Cardiac muscle cell (in vitro differentiated cells and primary cell): ENCODE results near the gene C1QL4. TPM values are rescaled to one million over a fixed set of nuclear protein-coding genes. Genes with fewer than 3 reads are reported as not detected.
"Not testable (repeated sequence)": the region's sequence is repeated elsewhere in the genome, so short reads cannot be mapped to it uniquely, and the experiment has no call there.

Experiments used
- DNase-seq, 2 donors: peaks; one replicate each; pipeline versions ENCODE4 v3.0.0 to v3.0.0-alpha.2; 2010 to 2017; ENCODE audit warnings: low read depth in 1 of 2, low spot score in 1 of 2
- H3K27ac ChIP-seq: fragments of 200-600 bp; sonication (generic); 2 replicates; pipeline ENCODE4 v1.5.1; 2016
- H3K27me3 ChIP-seq: fragments of 200-600 bp; sonication (generic); 2 replicates; pipeline ENCODE4 v1.6.0; 2016; ENCODE audit warnings: control low read depth
- H3K36me3 ChIP-seq: fragments of 200-600 bp; sonication (generic); 2 replicates; pipeline ENCODE4 v1.5.1; 2016; ENCODE audit warnings: control low read depth
- H3K4me1 ChIP-seq: fragments of 200-600 bp; sonication (generic); 2 replicates; pipeline ENCODE4 v1.8.1; 2017; ENCODE audit warnings: low read depth, mild to moderate bottlenecking, mixed run types
- H3K4me3 ChIP-seq: fragments of 200-600 bp; sonication (generic); 2 replicates; pipeline ENCODE4 v1.5.1; 2016; ENCODE audit warnings: mild to moderate bottlenecking
- H3K9me3 ChIP-seq: fragments of 200-600 bp; sonication (generic); 2 replicates; pipeline ENCODE4 v1.5.1; 2017; ENCODE audit warnings: low read depth, mild to moderate bottlenecking, control low read depth
- polyA plus RNA-seq: library from polyadenylated mRNA; unstranded; fragments of >200 nt; fragmentation: Nextera tagmentation; extraction: Ambion mirVana; gene quantifications from 2 replicates; pipeline ENCODE4 v1.2.1, GENCODE V29; 2016
- total RNA-seq: library from RNA; depleted of rRNA; stranded (reverse); fragments of >200 nt; gene quantifications from 2 replicates; pipeline ENCODE4 v1.2.3, GENCODE V29; 2016
- TF ChIP-seq, protein P1 (sequence below): IDR thresholded peaks from 2 replicates; pipeline ENCODE4 v1.5.1; 2012; ENCODE audit warnings: low read depth, mild to moderate bottlenecking, low read length

Gene C1QL4
- total and polyA plus RNA-seq, 2 experiments from 2014 or later, result not detected

DNA sequence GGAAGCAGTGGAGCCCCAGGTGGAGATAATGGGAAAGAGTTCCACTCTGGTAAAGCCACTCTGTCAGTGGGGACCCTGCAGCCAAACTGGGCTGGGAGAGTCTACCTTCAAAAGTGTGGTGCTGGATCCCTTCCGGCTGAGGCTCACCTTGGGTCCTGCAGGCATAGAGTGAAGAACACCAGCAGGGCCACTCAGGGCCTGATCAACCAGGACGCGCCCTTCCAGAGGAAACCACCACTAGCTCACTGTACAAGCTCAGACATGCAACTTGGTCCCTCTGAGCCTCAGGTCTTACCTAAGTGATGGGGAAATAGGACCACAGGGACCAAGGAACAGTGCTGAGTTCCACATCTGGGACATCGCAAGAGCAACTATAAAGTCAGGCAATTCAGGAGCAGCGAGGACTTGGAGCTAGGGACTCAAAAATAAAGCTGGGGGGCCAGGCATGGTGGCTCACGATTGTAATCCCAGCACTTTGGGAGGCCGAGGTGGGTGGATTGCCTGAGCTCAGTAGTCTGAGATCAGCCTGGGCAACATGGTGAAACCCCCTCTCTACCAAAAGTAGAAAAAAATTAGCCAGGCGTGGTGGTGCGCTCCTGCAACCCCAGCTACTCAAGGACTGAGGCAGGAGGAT lies 47.9 kb downstream of the C1QL4 start:
- TF ChIP-seq, protein P1, sequence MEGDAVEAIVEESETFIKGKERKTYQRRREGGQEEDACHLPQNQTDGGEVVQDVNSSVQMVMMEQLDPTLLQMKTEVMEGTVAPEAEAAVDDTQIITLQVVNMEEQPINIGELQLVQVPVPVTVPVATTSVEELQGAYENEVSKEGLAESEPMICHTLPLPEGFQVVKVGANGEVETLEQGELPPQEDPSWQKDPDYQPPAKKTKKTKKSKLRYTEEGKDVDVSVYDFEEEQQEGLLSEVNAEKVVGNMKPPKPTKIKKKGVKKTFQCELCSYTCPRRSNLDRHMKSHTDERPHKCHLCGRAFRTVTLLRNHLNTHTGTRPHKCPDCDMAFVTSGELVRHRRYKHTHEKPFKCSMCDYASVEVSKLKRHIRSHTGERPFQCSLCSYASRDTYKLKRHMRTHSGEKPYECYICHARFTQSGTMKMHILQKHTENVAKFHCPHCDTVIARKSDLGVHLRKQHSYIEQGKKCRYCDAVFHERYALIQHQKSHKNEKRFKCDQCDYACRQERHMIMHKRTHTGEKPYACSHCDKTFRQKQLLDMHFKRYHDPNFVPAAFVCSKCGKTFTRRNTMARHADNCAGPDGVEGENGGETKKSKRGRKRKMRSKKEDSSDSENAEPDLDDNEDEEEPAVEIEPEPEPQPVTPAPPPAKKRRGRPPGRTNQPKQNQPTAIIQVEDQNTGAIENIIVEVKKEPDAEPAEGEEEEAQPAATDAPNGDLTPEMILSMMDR, result no peak
- Histone ChIP-seq H3K27me3 (peaks cover 54% of the 10 kb centered on the region), H3K27ac (no peak overlapping the region), H3K9me3 (no peaks in the 10 kb centered on the region), H3K4me3 (no peak overlapping the region), H3K4me1 (no peaks in the 10 kb centered on the region), H3K36me3 (no peaks in the 10 kb centered on the region)
- DNase-seq, result no peak

DNA sequence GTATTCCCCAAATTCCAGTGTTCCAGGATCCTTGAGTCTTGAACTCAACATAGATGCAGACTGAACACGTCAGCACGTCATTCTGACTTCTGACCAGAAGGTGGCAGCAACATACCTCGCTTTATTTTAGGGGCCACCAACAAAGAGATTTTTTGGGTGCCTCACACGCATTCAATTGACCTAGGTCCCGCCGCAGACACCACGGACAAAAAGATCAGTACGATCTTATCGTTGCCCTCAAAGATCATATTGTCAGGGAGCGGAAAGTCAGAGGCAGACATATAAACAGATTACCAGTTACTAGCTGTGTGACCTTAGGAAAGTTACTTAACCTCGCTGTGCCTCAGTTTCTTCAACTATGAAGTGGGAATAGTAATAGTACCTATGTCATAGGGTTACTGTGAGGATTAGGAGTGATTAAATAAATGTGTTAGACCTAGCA lies 48.6 kb downstream of the C1QL4 start:
- no peaks in the 10 kb centered on the region for H3K36me3 ChIP-seq

DNA sequence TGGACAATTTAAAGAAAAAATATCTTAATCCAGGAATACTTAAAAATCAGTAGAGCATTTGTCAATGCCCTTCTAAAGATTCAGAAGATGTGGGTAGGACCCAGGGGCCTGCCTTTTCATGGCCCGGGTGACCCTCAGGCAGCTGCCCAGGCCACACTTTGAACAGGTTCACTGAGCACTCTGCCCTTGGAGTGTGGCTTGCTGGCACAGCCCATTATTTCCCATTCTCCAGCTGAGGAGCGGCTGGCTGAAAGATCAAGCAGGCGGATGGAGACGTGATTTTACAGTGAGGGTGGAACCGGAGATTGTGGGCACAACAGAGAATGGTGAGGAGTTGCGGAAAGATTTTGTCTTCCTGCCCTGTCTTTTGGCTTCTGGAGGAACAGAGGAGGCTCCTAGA lies 49.1 kb downstream of the C1QL4 start:
- peaks cover 43% of the 10 kb centered on the region for H3K27me3 ChIP-seq
- H3K4me3 ChIP-seq, result no peak overlapping the region
- DNase-seq, result no peak
- no peaks in the 10 kb centered on the region for H3K4me1 ChIP-seq
- no peak overlapping the region for H3K27ac ChIP-seq
- H3K36me3 ChIP-seq, result no peaks in the 10 kb centered on the region
- no peaks in the 10 kb centered on the region for H3K9me3 ChIP-seq
- TF ChIP-seq, protein P1, result no peak

More for the DNA sequence above, 48.6 kb downstream of the C1QL4 start:
- Histone ChIP-seq H3K27me3 (peaks cover 48% of the 10 kb centered on the region), H3K9me3 (no peaks in the 10 kb centered on the region), H3K4me1 (no peaks in the 10 kb centered on the region), H3K27ac (no peak overlapping the region), H3K4me3 (no peak overlapping the region)
- DNase-seq, result peak; percentile 62 to 67
- TF ChIP-seq, protein P1, result peak; percentile 83

DNA sequence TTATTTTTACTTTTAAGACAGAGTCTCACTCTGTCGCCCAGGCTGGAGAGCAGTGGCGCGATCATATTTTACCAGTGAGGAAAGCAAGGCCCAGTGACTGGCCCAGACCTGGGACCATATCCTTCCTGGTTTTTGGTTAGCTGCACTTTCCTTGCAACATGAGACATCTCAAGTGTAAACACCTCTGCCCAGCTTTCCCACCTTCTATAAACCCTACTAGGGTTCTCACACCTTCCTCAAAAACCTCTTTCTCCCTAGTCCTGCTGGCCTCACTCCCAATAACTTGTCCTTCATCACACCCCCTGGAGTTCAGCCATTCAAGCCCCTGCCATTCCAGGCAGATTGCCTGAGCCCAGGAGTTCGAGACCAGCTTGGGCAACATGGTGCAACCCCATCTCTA lies 52.3 kb downstream of the C1QL4 start:
- H3K4me3 ChIP-seq, result no peak overlapping the region
- H3K27me3 ChIP-seq, result peaks cover 21% of the 10 kb centered on the region
- no peak overlapping the region for H3K27ac ChIP-seq
- H3K36me3 ChIP-seq, result no peaks in the 10 kb centered on the region
- TF ChIP-seq, protein P1, result no peak
- no peak for DNase-seq
- H3K9me3 ChIP-seq, result no peaks in the 10 kb centered on the region
- H3K4me1 ChIP-seq, result no peaks in the 10 kb centered on the region

DNA sequence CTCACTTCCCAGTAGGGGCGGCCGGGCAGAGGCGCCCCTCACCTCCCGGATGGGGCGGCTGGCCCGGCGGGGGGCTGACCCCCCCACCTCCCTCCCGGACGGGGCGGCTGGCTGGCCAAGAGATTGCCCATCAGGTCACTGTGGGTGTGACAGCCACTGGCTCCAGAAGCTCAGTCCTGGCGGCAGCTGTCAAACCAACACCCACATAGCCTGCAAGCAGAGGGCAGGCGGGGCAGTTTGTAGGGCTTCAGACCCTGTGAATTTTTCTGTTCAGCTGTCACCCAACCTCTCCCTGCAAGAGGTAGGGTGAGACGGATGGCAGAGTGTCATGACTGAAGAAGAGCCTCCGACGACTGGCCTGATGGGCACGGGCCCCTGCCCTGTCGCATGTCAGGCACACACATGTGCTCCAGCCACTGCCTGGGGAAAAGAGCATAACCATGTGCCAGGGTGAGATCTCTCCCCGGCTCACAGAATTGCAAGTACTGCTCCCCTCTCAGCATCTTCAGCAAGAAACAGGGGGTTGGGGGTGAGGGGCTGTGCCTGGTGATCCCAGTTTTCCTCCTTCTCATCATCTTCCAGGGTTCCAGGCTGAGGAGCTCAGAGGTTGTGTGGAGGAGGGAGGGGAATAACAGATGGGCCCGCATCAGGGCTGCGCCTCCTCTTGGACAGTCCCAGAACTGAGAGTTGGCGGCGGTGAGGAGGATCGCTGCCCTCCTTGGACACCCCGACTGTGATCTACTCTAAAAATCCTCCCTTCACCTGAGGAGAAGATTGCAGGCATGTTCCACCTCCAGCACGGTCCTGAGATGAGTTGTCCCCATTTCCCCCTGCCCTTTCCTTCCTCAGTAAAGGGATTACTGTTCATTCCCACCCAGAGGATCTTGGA lies 53.2 kb downstream of the C1QL4 start:
- no peak for DNase-seq
- H3K4me1 ChIP-seq, result no peaks in the 10 kb centered on the region
- no peak overlapping the region for H3K27ac ChIP-seq
- no peaks in the 10 kb centered on the region for H3K36me3 ChIP-seq
- H3K4me3 ChIP-seq, result no peak overlapping the region
- H3K9me3 ChIP-seq, result no peaks in the 10 kb centered on the region
- H3K27me3 ChIP-seq, result peaks cover 16% of the 10 kb centered on the region
- TF ChIP-seq, protein P1, result no peak

DNA sequence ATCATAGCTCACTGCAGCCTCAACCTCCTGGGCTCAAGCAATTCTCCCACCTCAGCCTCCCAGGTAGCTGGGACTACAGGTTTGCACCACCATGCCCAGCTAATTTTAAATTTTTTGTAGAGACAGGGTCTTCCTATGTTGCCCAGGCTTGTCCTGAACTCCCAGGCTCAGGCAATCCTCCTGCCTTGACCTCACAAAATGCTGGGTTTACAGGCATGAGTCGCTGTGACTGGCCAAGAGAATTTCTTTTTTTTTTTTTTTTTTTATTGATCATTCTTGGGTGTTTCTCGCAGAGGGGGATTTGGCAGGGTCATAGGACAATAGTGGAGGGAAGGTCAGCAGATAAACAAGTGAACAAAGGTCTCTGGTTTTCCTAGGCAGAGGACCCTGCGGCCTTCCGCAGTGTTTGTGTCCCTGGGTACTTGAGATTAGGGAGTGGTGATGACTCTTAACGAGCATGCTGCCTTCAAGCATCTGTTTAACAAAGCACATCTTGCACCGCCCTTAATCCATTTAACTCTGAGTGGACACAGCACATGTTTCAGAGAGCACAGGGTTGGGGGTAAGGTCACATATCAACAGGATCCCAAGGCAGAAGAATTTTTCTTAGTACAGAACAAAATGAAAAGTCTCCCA lies 54.1 kb downstream of the C1QL4 start:
- not testable (repeated sequence) for H3K9me3 ChIP-seq, DNase-seq, H3K36me3 ChIP-seq, H3K27ac ChIP-seq, H3K4me1 ChIP-seq, H3K4me3 ChIP-seq
- H3K27me3 ChIP-seq, result peaks cover 12% of the 10 kb centered on the region
